OCI-M1 (cell line): ENCODE results near the gene TMEM127.

Source experiments
- DNase-seq: peaks from one replicate; lab custom pipeline; 2025; lab: John Stamatoyannopoulos, UW

Gene TMEM127

GRCh38 chr2:96205888-96206287, 59.9 kb downstream of the TMEM127 start:
- DNase-seq = peak; percentile 18

- DNase-seq = no peak
These were observed 60.8 kb downstream of the TMEM127 start for GRCh38 chr2:96204836-96205624.

- peak; percentile 17 for DNase-seq
These were observed 62.4 kb downstream of the TMEM127 start for GRCh38 chr2:96203130-96204028.

GRCh38 chr2:96202152-96202854, 63.5 kb downstream of the TMEM127 start:
- no peak for DNase-seq

- DNase-seq = no peak
These were observed 64.5 kb downstream of the TMEM127 start for GRCh38 chr2:96201338-96201737.

GRCh38 chr2:96198921-96199320, 66.9 kb downstream of the TMEM127 start:
- DNase-seq = no peak
